ENCODE results near the gene FBXW8.

FBXW8 gene

GRCh38 chr12:117047810-117048584 is 137.2 kb downstream of the FBXW8 start:
- Histone ChIP-seq H2BK120ac (ENCODE audit: low read depth, low read length) (no peak overlapping the region), H4K8ac (ENCODE audit: low read depth, low read length) (no peak overlapping the region), H2BK5ac (ENCODE audit: low read length) (no peak overlapping the region), H3K36me3 (ENCODE audit: control insufficient read depth, insufficient read depth, low read length) (no peaks in the 10 kb centered on the region), H3K4ac (ENCODE audit: low read depth, low read length) (no peak overlapping the region), H3K27ac (ENCODE audit: low read depth, low read length) (peak overlapping the region; percentile 33), H3K4me1 (ENCODE audit: control insufficient read depth, low read depth, low read length) (peaks cover 10% of the 10 kb centered on the region), H3K79me1 (ENCODE audit: low read length) (no peaks in the 10 kb centered on the region), H3K23ac (ENCODE audit: low read length) (no peak overlapping the region), H3K9ac (ENCODE audit: low read length) (no peak overlapping the region), H3K27me3 (ENCODE audit: insufficient read depth, low read length, poor library complexity) (no peaks in the 10 kb centered on the region), H2BK15ac (replicated peaks; ENCODE audit: low read depth) (no peak overlapping the region), H4K5ac (ENCODE audit: low read length) (no peak overlapping the region), H2AK5ac (ENCODE audit: low read length) (no peak overlapping the region), H3K56ac (ENCODE audit: low read length) (no peak overlapping the region), H3K4me3 (ENCODE audit: low read length) (no peak overlapping the region), H3K18ac (ENCODE audit: low read length) (no peak overlapping the region), H3K4me2 (ENCODE audit: low read length) (no peak overlapping the region), H3K79me2 (ENCODE audit: control insufficient read depth, insufficient read depth, low read length) (no peaks in the 10 kb centered on the region)
- no CpG with 5 or more reads among the region's 18 CpGs for WGBS (ENCODE audit: extremely low coverage, insufficient coverage, low lambda C conversion rate)
- DNase-seq, result peak; percentile 57

GRCh38 chr12:117048585-117048904 is 137.8 kb downstream of the FBXW8 start:
- Histone ChIP-seq H4K8ac (ENCODE audit: low read depth, low read length) (no peak overlapping the region), H3K18ac (ENCODE audit: low read length) (no peak overlapping the region), H4K5ac (ENCODE audit: low read length) (no peak overlapping the region), H3K4me2 (ENCODE audit: low read length) (no peak overlapping the region), H3K4me1 (ENCODE audit: control insufficient read depth, low read depth, low read length) (peaks cover 10% of the 10 kb centered on the region), H3K9ac (ENCODE audit: low read length) (no peak overlapping the region), H3K4me3 (ENCODE audit: low read length) (no peak overlapping the region), H2BK5ac (ENCODE audit: low read length) (no peak overlapping the region), H3K4ac (ENCODE audit: low read depth, low read length) (no peak overlapping the region), H3K27ac (ENCODE audit: low read depth, low read length) (no peak overlapping the region), H2BK120ac (ENCODE audit: low read depth, low read length) (no peak overlapping the region), H3K27me3 (ENCODE audit: insufficient read depth, low read length, poor library complexity) (no peaks in the 10 kb centered on the region), H3K79me2 (ENCODE audit: control insufficient read depth, insufficient read depth, low read length) (no peaks in the 10 kb centered on the region), H3K79me1 (ENCODE audit: low read length) (no peaks in the 10 kb centered on the region), H3K36me3 (ENCODE audit: control insufficient read depth, insufficient read depth, low read length) (no peaks in the 10 kb centered on the region), H2AK5ac (ENCODE audit: low read length) (no peak overlapping the region), H3K56ac (ENCODE audit: low read length) (no peak overlapping the region), H3K23ac (ENCODE audit: low read length) (no peak overlapping the region), H2BK15ac (replicated peaks; ENCODE audit: low read depth) (no peak overlapping the region)
- no CpG with 5 or more reads among the region's 9 CpGs for WGBS (ENCODE audit: extremely low coverage, insufficient coverage, low lambda C conversion rate)
- no peak for DNase-seq

- Histone ChIP-seq H2AK5ac (ENCODE audit: low read length) (no peak overlapping the region), H3K56ac (ENCODE audit: low read length) (no peak overlapping the region), H3K27me3 (ENCODE audit: insufficient read depth, low read length, poor library complexity) (no peaks in the 10 kb centered on the region), H3K4ac (ENCODE audit: low read depth, low read length) (no peak overlapping the region), H2BK120ac (ENCODE audit: low read depth, low read length) (no peak overlapping the region), H3K4me1 (ENCODE audit: control insufficient read depth, low read depth, low read length) (peaks cover 10% of the 10 kb centered on the region), H3K9ac (ENCODE audit: low read length) (no peak overlapping the region), H4K8ac (ENCODE audit: low read depth, low read length) (no peak overlapping the region), H3K36me3 (ENCODE audit: control insufficient read depth, insufficient read depth, low read length) (no peaks in the 10 kb centered on the region), H2BK5ac (ENCODE audit: low read length) (no peak overlapping the region), H3K4me3 (ENCODE audit: low read length) (no peak overlapping the region), H4K5ac (ENCODE audit: low read length) (no peak overlapping the region), H3K18ac (ENCODE audit: low read length) (no peak overlapping the region), H2BK15ac (replicated peaks; ENCODE audit: low read depth) (no peak overlapping the region), H3K23ac (ENCODE audit: low read length) (no peak overlapping the region), H3K27ac (ENCODE audit: low read depth, low read length) (no peak overlapping the region), H3K4me2 (ENCODE audit: low read length) (no peak overlapping the region), H3K79me2 (ENCODE audit: control insufficient read depth, insufficient read depth, low read length) (no peaks in the 10 kb centered on the region), H3K79me1 (ENCODE audit: low read length) (no peaks in the 10 kb centered on the region)
- DNase-seq, result no peak
- no CpG with 5 or more reads among the region's 11 CpGs for WGBS (ENCODE audit: extremely low coverage, insufficient coverage, low lambda C conversion rate)
These were observed 138.5 kb downstream of the FBXW8 start for GRCh38 chr12:117049295-117049694.

- Histone ChIP-seq H3K36me3 (ENCODE audit: control insufficient read depth, insufficient read depth, low read length) (no peaks in the 10 kb centered on the region), H4K5ac (ENCODE audit: low read length) (no peak overlapping the region), H3K4me3 (ENCODE audit: low read length) (no peak overlapping the region), H3K4me1 (ENCODE audit: control insufficient read depth, low read depth, low read length) (peaks cover 10% of the 10 kb centered on the region), H3K27ac (ENCODE audit: low read depth, low read length) (no peak overlapping the region), H3K79me2 (ENCODE audit: control insufficient read depth, insufficient read depth, low read length) (no peaks in the 10 kb centered on the region), H3K4me2 (ENCODE audit: low read length) (no peak overlapping the region), H3K9ac (ENCODE audit: low read length) (no peak overlapping the region), H2BK120ac (ENCODE audit: low read depth, low read length) (no peak overlapping the region), H2BK5ac (ENCODE audit: low read length) (no peak overlapping the region), H2AK5ac (ENCODE audit: low read length) (no peak overlapping the region), H3K79me1 (ENCODE audit: low read length) (no peaks in the 10 kb centered on the region), H3K23ac (ENCODE audit: low read length) (no peak overlapping the region), H4K8ac (ENCODE audit: low read depth, low read length) (no peak overlapping the region), H3K4ac (ENCODE audit: low read depth, low read length) (no peak overlapping the region), H3K27me3 (ENCODE audit: insufficient read depth, low read length, poor library complexity) (no peaks in the 10 kb centered on the region), H2BK15ac (replicated peaks; ENCODE audit: low read depth) (no peak overlapping the region), H3K18ac (ENCODE audit: low read length) (no peak overlapping the region), H3K56ac (ENCODE audit: low read length) (no peak overlapping the region)
- no peak for DNase-seq
- WGBS (ENCODE audit: extremely low coverage, insufficient coverage, low lambda C conversion rate), result no CpG with 5 or more reads among the region's 5 CpGs
These were observed 139.3 kb downstream of the FBXW8 start for GRCh38 chr12:117050060-117050459.

- WGBS (ENCODE audit: extremely low coverage, insufficient coverage, low lambda C conversion rate), result no CpG with 5 or more reads among the region's 10 CpGs
- no peak for DNase-seq
These were observed 140.6 kb downstream of the FBXW8 start for GRCh38 chr12:117051380-117051779.

More at GRCh38 chr12:117051380-117051779, 140.6 kb downstream of the FBXW8 start:
- Histone ChIP-seq H2BK5ac (ENCODE audit: low read length) (no peak overlapping the region), H3K4me1 (ENCODE audit: control insufficient read depth, low read depth, low read length) (peaks cover 5% of the 10 kb centered on the region), H3K18ac (ENCODE audit: low read length) (no peak overlapping the region), H2BK15ac (replicated peaks; ENCODE audit: low read depth) (no peak overlapping the region), H3K4ac (ENCODE audit: low read depth, low read length) (no peak overlapping the region), H2AK5ac (ENCODE audit: low read length) (no peak overlapping the region), H3K4me3 (ENCODE audit: low read length) (no peak overlapping the region), H3K36me3 (ENCODE audit: control insufficient read depth, insufficient read depth, low read length) (no peaks in the 10 kb centered on the region), H3K27ac (ENCODE audit: low read depth, low read length) (no peak overlapping the region), H3K9ac (ENCODE audit: low read length) (no peak overlapping the region), H3K27me3 (ENCODE audit: insufficient read depth, low read length, poor library complexity) (no peaks in the 10 kb centered on the region), H4K8ac (ENCODE audit: low read depth, low read length) (no peak overlapping the region), H3K4me2 (ENCODE audit: low read length) (no peak overlapping the region), H3K56ac (ENCODE audit: low read length) (no peak overlapping the region), H2BK120ac (ENCODE audit: low read depth, low read length) (no peak overlapping the region), H3K23ac (ENCODE audit: low read length) (no peak overlapping the region), H4K5ac (ENCODE audit: low read length) (no peak overlapping the region), H3K79me1 (ENCODE audit: low read length) (no peaks in the 10 kb centered on the region), H3K79me2 (ENCODE audit: control insufficient read depth, insufficient read depth, low read length) (no peaks in the 10 kb centered on the region)
